ENCODE measurements around the gene MRPL20.
"Not testable (repeated sequence)": the region's sequence is repeated elsewhere in the genome, so short reads cannot be mapped to it uniquely, and the experiment has no call there.

Gene MRPL20

DNA sequence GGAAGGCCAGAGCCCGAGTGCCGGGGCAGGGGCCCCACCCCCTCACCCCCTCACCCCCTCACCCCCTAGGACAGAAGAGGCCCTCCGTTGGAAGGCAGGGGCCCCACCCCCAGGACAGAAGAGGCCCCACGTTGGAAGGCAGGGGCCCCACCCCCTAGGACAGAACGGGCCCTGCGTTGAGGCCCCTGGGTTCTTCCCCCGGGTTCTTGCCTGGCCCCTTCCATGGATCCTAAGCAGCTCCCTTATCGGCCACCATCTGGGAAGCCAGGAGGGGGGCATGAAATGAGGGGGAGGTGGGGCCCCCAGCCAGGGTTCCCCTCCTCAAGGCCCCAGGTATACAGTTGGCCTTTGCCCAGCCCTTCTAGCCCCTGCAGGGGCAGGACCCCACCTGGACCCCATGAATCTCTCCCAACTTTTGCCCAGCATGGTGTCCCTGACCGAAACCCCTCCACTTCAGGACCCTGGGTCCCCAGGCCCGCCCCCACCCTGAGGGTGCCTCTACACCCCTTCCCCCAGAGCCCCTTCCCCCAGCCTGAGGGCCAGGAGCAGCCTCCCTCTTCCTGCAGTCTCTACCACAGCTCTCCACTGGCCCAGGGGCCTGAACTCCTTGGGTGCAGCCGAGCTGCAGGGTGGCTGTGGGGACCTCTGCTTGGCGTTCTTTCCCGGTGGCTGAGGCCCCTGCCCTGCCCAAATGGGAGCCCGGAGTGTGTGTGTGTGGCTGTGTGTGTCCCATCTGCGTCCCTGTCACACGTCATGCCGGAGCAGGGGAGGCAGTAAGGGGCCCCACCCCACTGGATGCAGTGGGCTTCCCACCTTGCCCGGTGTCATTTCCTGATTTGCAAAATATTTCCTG is 24.1 kb upstream of the MRPL20 start:
- no peak for TF ChIP-seq CTCF (IDR thresholded peaks at IDR 0.05)
- TF ChIP-seq ZFX (IDR thresholded peaks at IDR 0.05; ENCODE audit: borderline replicate concordance): no peak
- H3K27ac ChIP-seq: no peak overlapping the region

DNA sequence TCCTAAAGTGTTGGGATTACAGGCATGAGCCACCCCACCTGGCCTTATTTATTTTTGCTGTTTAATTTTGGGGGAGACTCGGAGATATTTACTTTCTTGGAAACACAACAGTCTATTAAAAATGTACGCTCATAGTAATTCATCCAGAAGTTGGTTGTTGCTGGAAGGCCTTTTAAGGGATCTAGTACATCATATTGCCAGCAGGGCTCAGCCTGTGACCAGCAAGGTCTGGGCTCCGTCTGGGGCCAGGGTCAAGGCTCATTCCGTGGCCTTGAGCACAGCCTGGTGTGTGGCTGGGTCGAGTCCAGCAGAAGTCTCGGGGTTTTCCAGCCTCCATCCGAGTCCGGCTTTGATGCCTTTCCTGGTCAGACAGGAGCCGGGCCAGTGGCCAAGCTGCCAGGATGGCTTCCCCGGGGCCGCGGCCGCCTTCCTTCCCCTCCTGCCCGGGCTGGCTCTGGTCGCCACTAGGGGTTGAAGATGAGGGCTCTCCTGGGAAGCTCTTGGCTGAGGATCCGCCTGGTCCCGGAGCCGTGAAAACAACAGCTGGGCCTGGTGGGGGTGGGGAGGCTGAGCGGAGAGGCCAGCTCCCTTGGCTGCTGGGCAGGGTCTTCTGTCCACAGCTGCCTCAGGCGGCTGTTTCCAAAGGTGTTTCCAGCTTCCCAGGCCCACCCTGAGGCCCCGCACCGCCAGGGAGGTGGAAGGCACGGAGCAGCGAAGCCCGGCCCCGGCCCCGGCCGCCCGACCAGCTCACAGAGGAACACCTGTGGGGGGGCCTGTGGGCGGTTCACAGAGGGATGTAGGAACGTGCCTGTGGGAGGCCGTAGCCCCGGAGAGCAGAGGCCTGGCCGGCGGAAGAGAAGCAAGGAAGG is 23.3 kb upstream of the MRPL20 start:
- H3K27ac ChIP-seq: no peak overlapping the region
- TF ChIP-seq CTCF (IDR thresholded peaks at IDR 0.05) (no peak), ZFX (IDR thresholded peaks at IDR 0.05; ENCODE audit: borderline replicate concordance) (no peak)

DNA sequence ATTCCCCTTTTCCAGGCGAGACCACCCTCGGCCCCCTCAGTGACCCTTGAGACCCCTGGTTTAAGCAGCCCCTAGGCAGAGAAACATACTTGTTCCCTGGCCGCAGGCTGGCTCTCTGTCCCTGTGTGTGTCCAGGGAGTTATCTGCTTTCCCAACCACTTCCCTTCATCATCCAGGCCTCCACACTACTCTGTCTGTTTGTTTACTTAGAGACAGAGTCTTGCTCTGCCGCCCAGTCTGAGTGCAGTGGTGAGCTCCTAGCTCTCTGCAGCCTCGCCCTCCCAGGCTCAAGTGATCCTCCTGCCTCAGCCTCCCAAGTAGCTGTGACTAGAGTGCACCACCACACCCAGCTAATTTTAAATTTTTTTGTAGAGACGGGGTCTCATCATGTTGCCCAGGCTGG is 22.6 kb upstream of the MRPL20 start:
- no peak overlapping the region for H3K27ac ChIP-seq

DNA sequence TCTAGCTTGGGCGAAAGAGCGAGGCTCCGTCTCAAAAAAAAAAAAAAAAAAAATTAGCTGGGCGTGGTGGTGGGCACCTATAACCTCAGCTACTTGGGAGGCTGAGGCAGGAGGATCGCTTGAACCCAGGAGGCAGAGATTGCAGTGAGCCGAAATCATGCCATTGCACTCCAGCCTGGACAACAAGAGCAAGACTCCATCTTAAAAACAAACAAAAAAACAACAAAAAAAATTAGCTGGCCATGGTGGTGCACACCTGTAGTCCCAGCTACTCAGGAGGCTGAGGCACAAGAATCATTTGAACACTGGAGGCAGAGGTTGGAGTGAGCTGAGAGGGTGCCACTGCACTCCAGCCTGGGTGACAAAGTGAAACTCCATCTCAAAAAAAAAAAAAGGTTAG is 21.9 kb upstream of the MRPL20 start:
- not testable (repeated sequence) for H3K27ac ChIP-seq

More for the DNA sequence above, 22.6 kb upstream of the MRPL20 start:
- TF ChIP-seq ZFX (IDR thresholded peaks at IDR 0.05; ENCODE audit: borderline replicate concordance) (no peak), CTCF (IDR thresholded peaks at IDR 0.05) (no peak)

DNA sequence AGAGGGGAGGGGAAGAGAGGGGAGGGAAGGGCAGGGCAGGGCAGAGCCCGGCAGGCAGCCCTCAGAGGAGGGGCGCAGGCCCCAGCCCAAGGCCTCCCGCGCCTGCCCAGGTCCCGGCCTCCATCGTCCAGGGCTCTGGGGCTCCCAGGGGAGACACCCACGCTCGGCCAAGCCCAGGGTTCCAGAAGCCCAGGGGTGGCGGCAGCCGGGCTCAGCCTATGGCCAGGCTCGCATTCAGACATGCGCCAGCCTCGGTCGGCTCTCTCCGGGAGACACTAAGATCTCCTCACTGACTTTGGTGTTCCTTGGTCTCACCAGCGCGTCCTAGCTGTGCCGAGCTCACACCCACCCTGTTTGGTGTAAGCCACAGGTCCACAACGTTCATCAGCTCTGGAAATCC is 21.1 kb upstream of the MRPL20 start:
- no peak for TF ChIP-seq CTCF (IDR thresholded peaks at IDR 0.05)
- TF ChIP-seq ZFX (IDR thresholded peaks at IDR 0.05; ENCODE audit: borderline replicate concordance): no peak
- H3K27ac ChIP-seq: no peak overlapping the region

DNA sequence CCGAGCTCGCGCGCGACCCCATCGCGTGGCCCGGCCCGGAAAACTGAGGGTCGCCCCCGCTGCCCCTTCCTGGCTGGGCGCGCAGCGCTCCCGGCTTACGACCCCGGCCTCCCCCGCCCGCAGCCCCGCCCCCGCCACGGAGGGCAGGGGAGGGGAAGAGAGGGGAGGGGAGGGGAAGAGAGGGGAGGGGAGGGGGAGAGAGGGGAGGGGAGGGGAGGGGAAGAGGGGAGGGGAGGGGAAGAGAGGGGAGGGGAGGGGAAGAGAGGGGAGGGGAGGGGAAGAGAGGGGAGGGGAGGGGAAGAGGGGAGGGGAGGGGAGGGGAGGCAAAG is 20.7 kb upstream of the MRPL20 start:
- no peak for TF ChIP-seq ZFX (IDR thresholded peaks at IDR 0.05; ENCODE audit: borderline replicate concordance)
- no peak for TF ChIP-seq CTCF (IDR thresholded peaks at IDR 0.05)
- no peak overlapping the region for H3K27ac ChIP-seq

DNA sequence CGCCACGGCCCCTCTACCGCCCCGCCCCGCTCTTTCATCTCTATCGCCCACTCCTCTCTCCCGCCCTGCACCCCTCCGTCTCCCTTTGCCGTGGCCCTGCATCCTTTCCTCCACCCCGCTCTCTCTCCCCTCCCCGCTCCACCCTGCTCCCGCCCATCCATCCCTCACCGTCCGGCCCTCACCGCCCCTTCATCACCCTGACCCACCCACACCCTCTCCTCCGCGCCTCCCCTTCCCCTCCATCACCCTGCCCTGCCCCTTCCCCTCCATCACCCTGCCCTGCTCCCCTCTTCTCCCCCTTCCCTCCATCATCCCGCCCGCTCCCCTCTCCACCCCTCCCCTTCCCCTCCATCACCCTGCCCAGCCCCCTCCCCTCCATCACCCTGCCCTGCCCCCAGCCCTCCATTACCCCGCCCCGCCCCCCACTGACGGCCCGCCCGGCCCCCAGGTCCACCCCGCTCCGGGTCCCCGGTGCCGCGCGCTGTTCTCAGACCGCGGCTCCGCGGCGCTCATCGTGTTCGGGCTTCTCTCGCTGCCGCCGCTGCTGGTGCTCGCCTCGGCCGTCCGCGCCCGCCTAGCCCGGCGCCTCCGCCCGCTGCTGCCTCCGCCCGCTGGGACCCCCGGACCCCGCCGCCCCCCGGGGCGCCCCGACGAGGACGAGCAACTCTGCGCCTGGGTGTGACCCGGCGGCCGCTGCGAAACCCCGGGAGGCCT is 20.2 kb upstream of the MRPL20 start:
- H3K27ac ChIP-seq: no peak overlapping the region
- no peak for TF ChIP-seq ZFX (IDR thresholded peaks at IDR 0.05; ENCODE audit: borderline replicate concordance)

All from 22Rv1 (cell line).